ENCODE results near the gene CYSTM1. TPM values are rescaled to one million over a fixed set of nuclear protein-coding genes. Genes with fewer than 3 reads are reported as not detected.

Gene CYSTM1
- polyA plus RNA-seq, 2 of the 4 experiments (the other 2 are of a cell fraction), result 76.8 to 103 TPM

DNA sequence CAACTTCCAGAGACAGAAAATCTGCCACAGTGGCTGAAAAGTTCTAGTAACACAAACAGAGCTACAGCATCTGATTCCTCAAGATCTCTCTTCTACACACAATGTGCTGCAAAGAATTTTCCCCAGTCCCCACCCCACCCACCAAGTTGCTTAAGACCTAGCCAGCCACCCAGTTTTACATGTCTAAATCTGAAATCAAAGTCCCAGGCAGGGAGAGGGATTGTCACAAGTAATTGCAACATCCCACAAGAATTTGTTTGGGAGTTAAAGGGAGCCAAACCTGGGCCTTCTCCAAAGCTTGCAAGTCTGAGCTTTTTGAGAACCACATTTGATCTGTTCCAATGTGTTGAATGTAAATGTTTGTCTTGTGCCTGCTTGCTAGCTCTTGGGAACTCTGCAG, 33.7 kb upstream of the CYSTM1 start:
- ChIA-PET CTCF (interaction anchor here (1.2 to 8.4 kb wide), 5 partner anchors 6 to 67 kb away, joined by 3 to 143 read pairs (median 114); partner anchors contain the start of gene PURA), POLR2A (no interaction called here)
- H3K4me2 ChIP-seq, result no peak overlapping the region
- H3K27ac ChIP-seq, result no peak overlapping the region
- ATAC-seq, result no peak
- TF ChIP-seq KDM1A (IDR thresholded peaks at IDR 0.05; ENCODE audit: low read depth), result no peak
- TF ChIP-seq CHD2 (IDR thresholded peaks at IDR 0.05; ENCODE audit: low read length, partially characterized antibody), result no peak
- no peak for TF ChIP-seq CBX2 (IDR thresholded peaks at IDR 0.05; ENCODE audit: borderline replicate concordance, low read depth)
- no peak for TF ChIP-seq JUN (IDR thresholded peaks at IDR 0.05)
- no peak for TF ChIP-seq NPAS2 (CRISPR knock-in tag; IDR thresholded peaks at IDR 0.05; ENCODE audit: borderline replicate concordance)
- no peak for TF ChIP-seq NR3C1 (IDR thresholded peaks at IDR 0.05)
- TF ChIP-seq, protein P1, sequence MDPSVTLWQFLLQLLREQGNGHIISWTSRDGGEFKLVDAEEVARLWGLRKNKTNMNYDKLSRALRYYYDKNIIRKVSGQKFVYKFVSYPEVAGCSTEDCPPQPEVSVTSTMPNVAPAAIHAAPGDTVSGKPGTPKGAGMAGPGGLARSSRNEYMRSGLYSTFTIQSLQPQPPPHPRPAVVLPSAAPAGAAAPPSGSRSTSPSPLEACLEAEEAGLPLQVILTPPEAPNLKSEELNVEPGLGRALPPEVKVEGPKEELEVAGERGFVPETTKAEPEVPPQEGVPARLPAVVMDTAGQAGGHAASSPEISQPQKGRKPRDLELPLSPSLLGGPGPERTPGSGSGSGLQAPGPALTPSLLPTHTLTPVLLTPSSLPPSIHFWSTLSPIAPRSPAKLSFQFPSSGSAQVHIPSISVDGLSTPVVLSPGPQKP (IDR thresholded peaks at IDR 0.05; ENCODE audit: low read depth, low read length), result no peak
- TF ChIP-seq MYC (IDR thresholded peaks at IDR 0.05; ENCODE audit: borderline replicate concordance, low read length), result no peak
- no peak for TF ChIP-seq ESRRA (IDR thresholded peaks at IDR 0.05; ENCODE audit: borderline replicate concordance, low read length)
- no peak for TF ChIP-seq POLR2A (IDR thresholded peaks at IDR 0.05; ENCODE audit: low read length)
- no peak overlapping the region for H3K4me3 ChIP-seq
- no peaks in the 10 kb centered on the region for H3K9me3 ChIP-seq
- H3K4me1 ChIP-seq, result peaks cover 5% of the 10 kb centered on the region; the same call in 2 of the 3 replicates
- no peak for DNase-seq (ENCODE audit: low read depth in 1 of 2, low spot score in 1 of 2)
- no peak for FAIRE-seq

DNA sequence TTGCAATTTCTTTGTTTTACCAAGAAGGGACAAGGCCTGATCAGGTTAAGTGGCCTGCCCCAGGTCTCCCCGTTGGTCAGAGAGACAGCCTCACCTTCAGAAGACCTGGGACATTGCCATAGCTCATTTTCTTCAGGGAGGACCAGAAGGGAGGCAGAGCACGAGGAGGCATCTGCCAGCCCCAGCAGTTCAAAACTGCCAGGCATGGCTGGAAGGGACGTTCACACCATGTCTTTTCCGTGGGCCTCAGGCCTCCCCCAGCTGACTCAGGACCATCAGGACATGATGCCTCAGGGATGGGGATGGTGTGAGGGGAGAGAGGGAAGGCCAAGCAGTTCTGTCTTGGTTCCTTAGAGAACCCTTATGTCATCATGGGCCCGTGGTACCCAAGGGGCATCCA, 32.7 kb upstream of the CYSTM1 start:
- Histone ChIP-seq H3K27ac (no peak overlapping the region), H3K9me3 (no peaks in the 10 kb centered on the region), H3K4me2 (no peak overlapping the region), H3K4me3 (no peak overlapping the region), H3K4me1 (peaks cover 5% of the 10 kb centered on the region; the same call in 2 of the 3 replicates)
- no peak for DNase-seq (ENCODE audit: low read depth in 1 of 2, low spot score in 1 of 2)
- POLR2A ChIA-PET, result no interaction called here
- FAIRE-seq, result no peak
- 30% methylated on average over 5 of the region's 5 CpGs for WGBS (ENCODE audit: missing lambda C conversion rate)
- no peak for ATAC-seq
- CTCF ChIA-PET, result interaction anchor here (1.7 to 8.4 kb wide), 5 partner anchors 7 to 68 kb away, joined by 12 to 143 read pairs (median 114); partner anchors contain the start of gene PURA
- no peak for TF ChIP-seq PHF8 (IDR thresholded peaks at IDR 0.05; ENCODE audit: borderline replicate concordance, low read depth)
- no peak for TF ChIP-seq KDM5A (IDR thresholded peaks at IDR 0.05)

DNA sequence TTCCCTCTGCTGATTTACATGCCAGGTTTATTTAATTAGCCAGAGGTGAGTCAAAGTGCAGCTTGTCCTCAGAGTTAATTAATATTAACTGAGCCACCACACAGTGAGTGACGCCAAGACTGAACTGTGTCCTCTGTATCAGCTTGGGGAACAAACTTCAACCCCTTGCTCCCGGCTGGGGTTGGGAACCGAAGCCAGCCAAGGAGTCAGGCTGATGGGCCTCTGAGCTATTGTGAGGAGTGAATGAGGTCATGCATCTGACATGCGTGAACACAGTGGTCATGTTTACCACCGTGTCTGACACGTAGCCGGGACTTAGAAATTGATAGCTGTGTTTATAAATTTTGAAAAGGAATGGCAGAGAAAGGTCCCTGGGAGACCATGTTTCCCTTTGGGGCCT, 32.1 kb upstream of the CYSTM1 start:
- DNase-seq (ENCODE audit: low read depth in 1 of 2, low spot score in 1 of 2) (no peak), ATAC-seq (no peak), FAIRE-seq (no peak)
- WGBS (ENCODE audit: missing lambda C conversion rate), result 89% methylated on average over 7 of the region's 7 CpGs
- Histone ChIP-seq H3K4me3 (no peak overlapping the region), H3K27ac (no peak overlapping the region), H3K4me2 (no peak overlapping the region), H3K9me3 (no peaks in the 10 kb centered on the region), H3K4me1 (peaks cover 5% of the 10 kb centered on the region; the same call in 2 of the 3 replicates)
- CTCF ChIA-PET, result interaction anchor here (1.1 to 8.4 kb wide), 6 partner anchors 8 to 69 kb away, joined by 3 to 143 read pairs (median 105); partner anchors contain the start of gene PURA
- POLR2A ChIA-PET, result no interaction called here
- TF ChIP-seq MAZ (IDR thresholded peaks at IDR 0.05; ENCODE audit: borderline replicate concordance, low read depth, low read length) (no peak), TP53 (CRISPR knock-in tag; IDR thresholded peaks at IDR 0.05) (no peak), MYC (IDR thresholded peaks at IDR 0.05; ENCODE audit: borderline replicate concordance, low read length) (no peak), HOXA7 (CRISPR knock-in tag; IDR thresholded peaks at IDR 0.05) (no peak), CBX2 (IDR thresholded peaks at IDR 0.05; ENCODE audit: borderline replicate concordance, low read depth) (no peak), GATA3 (IDR thresholded peaks at IDR 0.05; ENCODE audit: borderline replicate concordance) (no peak), PHF8 (IDR thresholded peaks at IDR 0.05; ENCODE audit: borderline replicate concordance, low read depth) (no peak), RAD21 (conservative IDR thresholded peaks at IDR 0.05 in 1 of 2, IDR thresholded peaks at IDR 0.05 in 1 of 2) (no peak), RARB (CRISPR knock-in tag; IDR thresholded peaks at IDR 0.05) (no peak), KDM5A (IDR thresholded peaks at IDR 0.05) (no peak), MAFK (IDR thresholded peaks at IDR 0.05; ENCODE audit: partially characterized antibody) (no peak)
- TF ChIP-seq, protein P2, sequence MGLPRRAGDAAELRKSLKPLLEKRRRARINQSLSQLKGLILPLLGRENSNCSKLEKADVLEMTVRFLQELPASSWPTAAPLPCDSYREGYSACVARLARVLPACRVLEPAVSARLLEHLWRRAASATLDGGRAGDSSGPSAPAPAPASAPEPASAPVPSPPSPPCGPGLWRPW (IDR thresholded peaks at IDR 0.05), result no peak
- TF ChIP-seq, protein P3, sequence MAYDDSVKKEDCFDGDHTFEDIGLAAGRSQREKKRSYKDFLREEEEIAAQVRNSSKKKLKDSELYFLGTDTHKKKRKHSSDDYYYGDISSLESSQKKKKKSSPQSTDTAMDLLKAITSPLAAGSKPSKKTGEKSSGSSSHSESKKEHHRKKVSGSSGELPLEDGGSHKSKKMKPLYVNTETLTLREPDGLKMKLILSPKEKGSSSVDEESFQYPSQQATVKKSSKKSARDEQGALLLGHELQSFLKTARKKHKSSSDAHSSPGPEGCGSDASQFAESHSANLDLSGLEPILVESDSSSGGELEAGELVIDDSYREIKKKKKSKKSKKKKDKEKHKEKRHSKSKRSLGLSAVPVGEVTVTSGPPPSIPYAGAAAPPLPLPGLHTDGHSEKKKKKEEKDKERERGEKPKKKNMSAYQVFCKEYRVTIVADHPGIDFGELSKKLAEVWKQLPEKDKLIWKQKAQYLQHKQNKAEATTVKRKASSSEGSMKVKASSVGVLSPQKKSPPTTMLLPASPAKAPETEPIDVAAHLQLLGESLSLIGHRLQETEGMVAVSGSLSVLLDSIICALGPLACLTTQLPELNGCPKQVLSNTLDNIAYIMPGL (CRISPR knock-in tag; IDR thresholded peaks at IDR 0.05; ENCODE audit: borderline replicate concordance), result no peak
- TF ChIP-seq, protein P4, sequence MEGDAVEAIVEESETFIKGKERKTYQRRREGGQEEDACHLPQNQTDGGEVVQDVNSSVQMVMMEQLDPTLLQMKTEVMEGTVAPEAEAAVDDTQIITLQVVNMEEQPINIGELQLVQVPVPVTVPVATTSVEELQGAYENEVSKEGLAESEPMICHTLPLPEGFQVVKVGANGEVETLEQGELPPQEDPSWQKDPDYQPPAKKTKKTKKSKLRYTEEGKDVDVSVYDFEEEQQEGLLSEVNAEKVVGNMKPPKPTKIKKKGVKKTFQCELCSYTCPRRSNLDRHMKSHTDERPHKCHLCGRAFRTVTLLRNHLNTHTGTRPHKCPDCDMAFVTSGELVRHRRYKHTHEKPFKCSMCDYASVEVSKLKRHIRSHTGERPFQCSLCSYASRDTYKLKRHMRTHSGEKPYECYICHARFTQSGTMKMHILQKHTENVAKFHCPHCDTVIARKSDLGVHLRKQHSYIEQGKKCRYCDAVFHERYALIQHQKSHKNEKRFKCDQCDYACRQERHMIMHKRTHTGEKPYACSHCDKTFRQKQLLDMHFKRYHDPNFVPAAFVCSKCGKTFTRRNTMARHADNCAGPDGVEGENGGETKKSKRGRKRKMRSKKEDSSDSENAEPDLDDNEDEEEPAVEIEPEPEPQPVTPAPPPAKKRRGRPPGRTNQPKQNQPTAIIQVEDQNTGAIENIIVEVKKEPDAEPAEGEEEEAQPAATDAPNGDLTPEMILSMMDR (IDR thresholded peaks at IDR 0.05), result no peak
- TF ChIP-seq, protein P5, sequence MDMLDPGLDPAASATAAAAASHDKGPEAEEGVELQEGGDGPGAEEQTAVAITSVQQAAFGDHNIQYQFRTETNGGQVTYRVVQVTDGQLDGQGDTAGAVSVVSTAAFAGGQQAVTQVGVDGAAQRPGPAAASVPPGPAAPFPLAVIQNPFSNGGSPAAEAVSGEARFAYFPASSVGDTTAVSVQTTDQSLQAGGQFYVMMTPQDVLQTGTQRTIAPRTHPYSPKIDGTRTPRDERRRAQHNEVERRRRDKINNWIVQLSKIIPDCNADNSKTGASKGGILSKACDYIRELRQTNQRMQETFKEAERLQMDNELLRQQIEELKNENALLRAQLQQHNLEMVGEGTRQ (IDR thresholded peaks at IDR 0.05), result no peak
- TF ChIP-seq, protein P6, sequence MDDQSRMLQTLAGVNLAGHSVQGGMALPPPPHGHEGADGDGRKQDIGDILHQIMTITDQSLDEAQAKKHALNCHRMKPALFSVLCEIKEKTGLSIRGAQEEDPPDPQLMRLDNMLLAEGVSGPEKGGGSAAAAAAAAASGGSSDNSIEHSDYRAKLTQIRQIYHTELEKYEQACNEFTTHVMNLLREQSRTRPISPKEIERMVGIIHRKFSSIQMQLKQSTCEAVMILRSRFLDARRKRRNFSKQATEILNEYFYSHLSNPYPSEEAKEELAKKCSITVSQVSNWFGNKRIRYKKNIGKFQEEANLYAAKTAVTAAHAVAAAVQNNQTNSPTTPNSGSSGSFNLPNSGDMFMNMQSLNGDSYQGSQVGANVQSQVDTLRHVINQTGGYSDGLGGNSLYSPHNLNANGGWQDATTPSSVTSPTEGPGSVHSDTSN (IDR thresholded peaks at IDR 0.05), result no peak

All from A549 (cell line).